SU-DHL-6 (cell line): ENCODE data around the gene UTS2B.

Experiments used
- EZH2phosphoT487 ChIP-seq: fragments of 200-600 bp; sonication (generic), shearing (Covaris generic); conservative IDR thresholded peaks from 2 replicates; pipeline ENCODE4 v1.6.1; 2018; ENCODE audit warnings: mild to moderate bottlenecking, antibody characterized with exemption, low read length, moderate library complexity, mixed read lengths
- TF ChIP-seq, protein P1 (sequence below): fragments of 200-600 bp; sonication (generic); IDR thresholded peaks from one replicate; pipeline ENCODE4 v1.5.1; 2017; ENCODE audit warnings: antibody characterized with exemption, mild to moderate bottlenecking, low read length, moderate library complexity; ENCODE audit not compliant: insufficient read depth, poor library complexity, severe bottlenecking

DNA sequence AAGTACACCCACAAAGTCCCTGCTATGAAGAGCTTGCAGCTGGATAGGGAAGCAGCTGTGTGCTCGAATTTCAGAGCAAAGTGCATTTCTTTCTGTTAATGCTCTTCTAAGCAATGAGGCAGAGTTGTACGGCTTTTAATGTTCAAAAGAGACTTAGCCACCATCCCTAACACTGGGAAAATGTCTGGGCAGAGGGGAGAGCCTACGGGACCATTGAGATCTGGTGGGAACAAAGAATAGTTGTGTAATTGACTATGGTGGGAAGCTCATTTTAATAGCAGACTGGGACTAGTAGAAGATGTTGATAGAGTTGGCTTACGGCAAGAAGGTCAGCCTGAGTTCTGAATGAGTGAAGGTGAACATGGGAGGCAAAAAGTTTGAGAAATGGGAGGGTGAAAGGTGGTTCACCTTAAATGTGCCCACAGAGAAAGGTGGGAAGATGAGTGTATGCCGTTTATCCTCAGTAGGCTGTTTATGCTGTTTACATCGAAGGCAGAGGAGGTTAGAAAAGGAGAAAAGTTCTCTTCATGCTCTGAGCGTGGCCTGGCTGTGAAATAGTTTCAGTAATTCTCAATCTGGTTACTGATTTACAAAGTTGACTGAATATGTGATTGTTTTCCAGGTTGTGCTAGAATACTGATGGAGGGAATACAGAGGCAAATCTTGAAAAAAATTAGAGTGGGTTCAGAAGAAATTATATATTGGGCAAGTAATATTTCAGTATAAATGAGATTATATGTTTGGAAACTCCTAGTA is 22.9 kb upstream of the UTS2B start:
- TF ChIP-seq, protein P1, sequence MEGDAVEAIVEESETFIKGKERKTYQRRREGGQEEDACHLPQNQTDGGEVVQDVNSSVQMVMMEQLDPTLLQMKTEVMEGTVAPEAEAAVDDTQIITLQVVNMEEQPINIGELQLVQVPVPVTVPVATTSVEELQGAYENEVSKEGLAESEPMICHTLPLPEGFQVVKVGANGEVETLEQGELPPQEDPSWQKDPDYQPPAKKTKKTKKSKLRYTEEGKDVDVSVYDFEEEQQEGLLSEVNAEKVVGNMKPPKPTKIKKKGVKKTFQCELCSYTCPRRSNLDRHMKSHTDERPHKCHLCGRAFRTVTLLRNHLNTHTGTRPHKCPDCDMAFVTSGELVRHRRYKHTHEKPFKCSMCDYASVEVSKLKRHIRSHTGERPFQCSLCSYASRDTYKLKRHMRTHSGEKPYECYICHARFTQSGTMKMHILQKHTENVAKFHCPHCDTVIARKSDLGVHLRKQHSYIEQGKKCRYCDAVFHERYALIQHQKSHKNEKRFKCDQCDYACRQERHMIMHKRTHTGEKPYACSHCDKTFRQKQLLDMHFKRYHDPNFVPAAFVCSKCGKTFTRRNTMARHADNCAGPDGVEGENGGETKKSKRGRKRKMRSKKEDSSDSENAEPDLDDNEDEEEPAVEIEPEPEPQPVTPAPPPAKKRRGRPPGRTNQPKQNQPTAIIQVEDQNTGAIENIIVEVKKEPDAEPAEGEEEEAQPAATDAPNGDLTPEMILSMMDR, result no peak
- no peak for TF ChIP-seq EZH2phosphoT487
